T-helper 2 cell treated with Interferon-gamma antibody and Interleukin-4, amounts not matched to agents 100 ng/mL and 5 ng/mL, for 36 hours (primary cell): Measurements from ENCODE around the gene PSMD10. TPM values are rescaled to one million over a fixed set of nuclear protein-coding genes. Genes with fewer than 3 reads are reported as not detected.

ENCODE experiments used
- intact Hi-C: fragments of 100-400 bp; cut with micrococcal nuclease; formaldehyde crosslinking; loops from one replicate; pipeline ENCODE4 v1.15.1; 2023
- total RNA-seq: library from RNA; stranded (reverse); gene quantifications from 2 replicates; pipeline ENCODE4 v1.2.3, GENCODE V29; 2022

Gene PSMD10
- total RNA-seq, 1 donor from 2014 or later, result 31.9 TPM

DNA sequence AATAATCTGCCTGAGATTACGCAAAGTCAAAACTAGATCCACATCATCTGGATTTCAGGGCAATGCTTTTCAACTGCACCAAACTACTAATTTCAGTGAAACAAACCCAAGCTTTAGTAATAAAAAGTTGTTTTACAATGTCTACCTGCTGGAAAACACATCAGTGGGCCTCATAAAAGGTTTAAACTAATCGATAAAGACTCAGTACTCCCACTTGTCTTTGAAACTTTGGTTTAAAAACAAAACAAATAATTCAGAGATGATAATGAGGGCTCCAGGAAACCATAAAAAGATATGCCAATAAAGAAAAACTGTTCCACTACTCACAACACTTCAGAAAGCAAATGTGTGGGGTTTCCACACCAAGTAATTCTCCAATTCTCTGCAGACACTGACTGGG is 10.2 kb downstream of the PSMD10 start:
- intact Hi-C loops, result no loop called here

DNA sequence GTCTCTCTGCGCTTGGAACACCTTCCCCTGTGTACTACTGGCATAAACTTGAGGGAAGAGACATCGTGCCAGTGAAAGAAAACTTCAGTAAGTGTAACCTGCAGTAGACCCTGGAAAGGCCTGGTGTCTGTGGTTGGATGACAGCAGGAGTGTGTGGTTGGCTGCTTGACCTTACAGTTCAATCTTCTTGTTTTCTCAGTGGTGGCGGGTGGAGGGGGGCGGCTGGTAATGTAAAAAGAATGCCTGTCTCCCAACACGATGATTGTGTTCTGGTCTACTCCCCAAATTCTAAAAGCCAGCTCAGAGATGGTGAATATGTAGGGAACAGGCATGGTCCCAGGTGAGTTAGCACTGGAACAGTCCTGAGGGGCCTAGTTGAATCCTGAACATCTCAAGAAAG is 18.6 kb downstream of the PSMD10 start:
- intact Hi-C loops, result loop anchor here (1.0 to 10.0 kb wide), 4 partner anchors 52 to 415 kb away; partner anchors contain the start of gene NCBP2L

DNA sequence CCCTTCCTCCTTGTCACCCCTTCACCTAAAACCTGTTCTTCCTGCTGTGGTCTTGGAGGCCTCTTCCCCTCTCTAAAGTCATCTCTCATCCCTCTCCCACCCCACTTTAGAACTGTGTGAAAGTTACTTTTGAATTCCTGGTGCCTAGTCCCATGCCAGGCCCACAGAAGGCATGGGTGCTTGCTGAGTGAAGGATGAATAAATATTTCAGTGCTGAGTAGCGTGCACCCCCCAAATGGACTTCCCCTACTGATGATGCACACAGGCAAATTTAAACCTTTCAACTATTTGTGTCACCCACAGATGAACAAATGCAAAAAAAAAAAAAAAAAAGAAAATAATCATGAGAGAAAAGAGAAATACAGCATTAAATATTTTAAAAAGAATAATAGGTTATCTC is 19.8 kb downstream of the PSMD10 start:
- intact Hi-C loops, result loop anchor here (5.0 to 10.0 kb wide), 2 partner anchors 177 to 414 kb away; no protein-coding TSS in a partner anchor

DNA sequence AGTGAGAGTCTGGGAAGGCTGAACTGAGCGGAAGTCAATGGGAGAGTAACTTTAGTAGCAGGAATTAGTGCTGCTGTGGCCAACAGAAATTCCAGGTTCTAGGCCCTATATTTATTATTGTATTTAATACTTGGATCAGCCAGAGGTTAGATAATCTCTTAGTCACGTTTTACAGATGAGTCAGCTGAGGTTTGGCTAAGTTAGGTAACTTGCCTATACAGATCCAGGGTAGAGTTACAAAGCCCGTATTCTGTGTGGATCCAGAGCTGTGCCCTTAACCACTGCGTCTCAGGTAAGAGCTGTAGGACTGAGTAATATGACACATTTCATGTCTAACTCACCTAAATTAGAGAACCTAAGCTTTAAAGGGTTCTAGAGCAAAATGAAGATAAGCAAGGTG is 20.5 kb downstream of the PSMD10 start:
- intact Hi-C loops, result loop anchor here (5.0 to 10.0 kb wide), 2 partner anchors 176 to 414 kb away; no protein-coding TSS in a partner anchor

DNA sequence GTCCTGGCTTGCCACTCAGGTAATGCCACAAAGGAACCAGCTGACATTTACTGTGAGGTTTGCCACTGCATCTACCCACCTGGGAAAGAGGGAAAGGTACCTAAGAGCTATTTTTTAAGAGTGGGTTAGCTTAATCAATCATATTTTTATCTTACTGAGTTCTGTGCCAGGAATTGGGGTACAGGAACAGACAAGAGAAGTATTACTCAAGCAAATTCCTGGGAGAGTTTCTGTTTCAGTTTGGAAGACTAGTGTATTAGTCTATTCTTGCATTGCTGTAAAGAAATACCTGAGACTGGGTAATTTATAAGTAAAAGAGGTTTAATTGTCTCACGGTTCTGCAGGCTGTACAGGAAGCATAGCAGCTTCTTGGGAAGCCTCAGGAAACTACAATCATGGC is 23.2 kb downstream of the PSMD10 start:
- intact Hi-C loops, result no loop called here

DNA sequence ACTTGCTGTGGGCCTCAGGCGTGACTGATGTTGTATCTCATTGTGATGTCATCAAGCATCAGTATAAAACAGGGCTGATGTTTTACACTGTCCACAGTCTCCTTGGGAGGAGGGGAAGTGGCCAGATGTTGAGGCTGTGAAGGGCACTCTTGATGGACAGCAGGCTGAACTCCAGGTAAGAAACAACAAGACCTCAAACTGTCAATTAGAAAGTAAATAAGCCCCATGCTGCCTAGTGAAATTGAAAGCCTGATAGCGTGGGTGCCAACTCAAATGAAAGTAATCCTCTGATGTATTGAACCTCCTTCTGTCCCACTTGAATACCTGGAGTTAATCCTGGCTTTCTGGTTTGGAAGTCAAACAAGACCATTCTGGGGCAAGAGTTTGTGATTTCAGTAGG is 26.7 kb downstream of the PSMD10 start:
- intact Hi-C loops, result no loop called here

DNA sequence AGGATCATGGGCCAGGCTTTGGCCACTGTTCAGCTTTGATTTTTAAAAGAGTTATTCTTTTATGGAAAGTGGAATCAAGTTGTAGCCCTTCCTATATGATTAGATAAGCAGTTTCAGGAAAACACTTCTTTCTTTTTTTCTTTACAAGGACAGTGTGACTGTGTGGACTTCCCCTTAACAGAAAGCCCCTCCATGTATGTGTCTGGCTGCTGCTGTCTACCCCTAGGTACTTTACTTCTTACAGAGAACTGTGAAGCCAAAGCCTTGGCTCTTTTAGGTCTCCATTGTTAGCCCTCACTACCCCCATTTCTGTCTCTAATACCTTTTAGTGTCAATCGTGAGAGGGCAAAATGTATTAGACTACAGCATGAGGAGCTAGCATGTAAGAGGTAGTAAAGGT is 27.3 kb downstream of the PSMD10 start:
- intact Hi-C loops, result no loop called here

DNA sequence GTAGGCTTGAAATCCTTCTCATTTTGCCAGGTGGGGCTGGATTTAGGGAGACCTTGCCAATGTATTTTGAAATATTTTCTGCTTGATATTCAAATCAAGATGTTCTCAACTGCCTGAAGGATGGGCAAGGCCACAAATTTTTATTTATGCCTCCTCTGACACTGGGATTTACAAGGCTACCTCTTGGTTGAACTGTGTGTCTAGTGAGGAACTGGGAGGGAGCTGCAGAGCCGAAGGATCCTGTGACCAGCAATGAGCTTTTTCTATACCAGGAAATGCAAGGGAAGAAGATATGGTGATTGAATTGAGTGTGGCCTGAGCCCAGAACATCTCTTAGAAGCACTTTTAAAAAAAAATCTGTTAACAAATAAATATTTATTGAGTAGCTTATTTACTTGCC is 31.5 kb downstream of the PSMD10 start:
- intact Hi-C loops, result no loop called here

DNA sequence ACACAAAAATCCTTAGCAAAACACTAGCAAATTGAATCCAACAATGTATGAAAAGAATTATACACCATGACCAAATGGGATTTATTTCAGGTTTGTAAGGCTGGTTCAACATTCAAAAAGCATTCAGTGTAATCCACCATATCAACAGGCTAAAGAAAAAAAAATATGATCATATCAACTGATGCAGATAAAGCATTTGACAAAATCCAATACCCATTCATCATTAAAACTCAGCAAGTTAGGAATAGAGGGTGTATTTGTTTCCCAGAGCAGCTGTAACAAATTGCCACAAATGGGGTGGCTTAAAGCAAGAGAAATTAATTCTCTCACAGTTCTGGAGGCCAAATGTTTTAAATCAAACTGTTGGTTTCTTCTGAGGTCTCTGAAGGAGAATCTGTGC is 35.8 kb downstream of the PSMD10 start:
- intact Hi-C loops, result no loop called here

DNA sequence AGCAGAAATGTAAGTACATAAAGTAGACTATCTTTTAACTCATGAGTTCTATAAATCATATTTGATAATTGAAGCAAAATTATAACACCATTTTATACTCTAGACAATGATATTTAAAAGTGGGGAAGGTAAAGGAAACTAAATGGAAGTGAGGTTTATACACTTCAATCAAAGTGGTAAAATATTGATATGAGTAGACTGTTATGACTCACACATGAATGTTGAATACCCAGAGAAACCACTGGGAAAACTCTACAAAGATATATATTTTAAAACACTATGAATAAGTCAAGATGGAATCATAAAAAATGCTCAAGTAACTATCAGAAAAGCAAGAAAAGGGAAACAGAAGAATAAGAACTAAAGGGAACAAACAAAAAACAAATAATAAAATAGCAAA is 38.1 kb downstream of the PSMD10 start:
- intact Hi-C loops, result no loop called here

DNA sequence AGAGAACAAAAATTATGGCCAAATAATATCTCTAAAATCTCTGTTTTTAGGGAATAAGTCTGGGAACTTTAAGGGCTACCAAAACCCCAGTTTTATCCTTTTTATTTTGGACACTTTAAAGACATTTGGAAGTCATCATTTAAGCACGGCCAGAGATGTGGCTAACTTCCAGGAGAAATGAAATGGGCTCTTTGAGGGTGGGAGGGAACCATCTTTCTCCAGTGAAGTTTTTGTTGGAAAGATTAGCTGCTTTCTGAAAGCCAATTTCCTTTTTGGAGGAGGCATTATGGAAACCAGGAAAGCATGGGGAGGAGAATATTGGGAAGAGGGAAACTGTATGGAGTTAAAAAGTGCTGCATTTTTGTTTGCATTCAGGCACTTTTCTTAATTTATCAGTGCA is 41.7 kb downstream of the PSMD10 start:
- intact Hi-C loops, result no loop called here

DNA sequence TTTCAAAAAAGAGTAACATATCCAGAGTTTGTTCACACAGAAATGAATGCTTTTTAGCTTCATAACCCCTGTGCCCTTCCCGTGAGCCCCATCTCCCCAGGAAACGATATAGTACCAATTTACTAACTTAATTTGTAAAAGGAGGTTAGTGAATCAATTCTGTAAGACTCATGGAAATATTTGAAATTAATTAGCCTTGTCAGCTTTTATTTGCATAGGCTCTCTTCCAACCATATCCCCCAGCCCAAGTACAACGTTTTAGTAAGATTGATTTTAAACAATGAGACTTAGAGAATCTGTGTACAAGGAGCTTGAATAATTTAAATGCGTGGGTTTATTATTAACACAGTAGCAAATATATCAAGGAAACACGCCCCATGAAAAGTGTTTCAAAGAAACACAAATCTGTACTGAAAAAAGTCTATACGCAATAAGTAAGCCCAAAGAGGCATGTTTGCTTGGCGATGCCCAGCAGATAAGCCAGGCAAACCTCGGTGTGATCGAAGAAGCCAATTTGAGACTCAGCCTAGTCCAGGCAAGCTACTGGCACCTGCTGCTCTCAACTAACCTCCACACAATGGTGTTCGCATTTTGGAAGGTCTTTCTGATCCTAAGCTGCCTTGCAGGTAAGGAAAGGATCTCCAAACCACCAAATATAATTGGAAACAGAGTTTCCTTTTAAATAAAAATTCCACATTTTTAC is 46.6 kb downstream of the PSMD10 start, which contains the start of gene VSIG1:
Gene VSIG1 (plus strand): TSS at position 512 of the 703 bp plus-strand sequence. CDS start 66 bp downstream, at position 578.
- intact Hi-C loops, result no loop called here

DNA sequence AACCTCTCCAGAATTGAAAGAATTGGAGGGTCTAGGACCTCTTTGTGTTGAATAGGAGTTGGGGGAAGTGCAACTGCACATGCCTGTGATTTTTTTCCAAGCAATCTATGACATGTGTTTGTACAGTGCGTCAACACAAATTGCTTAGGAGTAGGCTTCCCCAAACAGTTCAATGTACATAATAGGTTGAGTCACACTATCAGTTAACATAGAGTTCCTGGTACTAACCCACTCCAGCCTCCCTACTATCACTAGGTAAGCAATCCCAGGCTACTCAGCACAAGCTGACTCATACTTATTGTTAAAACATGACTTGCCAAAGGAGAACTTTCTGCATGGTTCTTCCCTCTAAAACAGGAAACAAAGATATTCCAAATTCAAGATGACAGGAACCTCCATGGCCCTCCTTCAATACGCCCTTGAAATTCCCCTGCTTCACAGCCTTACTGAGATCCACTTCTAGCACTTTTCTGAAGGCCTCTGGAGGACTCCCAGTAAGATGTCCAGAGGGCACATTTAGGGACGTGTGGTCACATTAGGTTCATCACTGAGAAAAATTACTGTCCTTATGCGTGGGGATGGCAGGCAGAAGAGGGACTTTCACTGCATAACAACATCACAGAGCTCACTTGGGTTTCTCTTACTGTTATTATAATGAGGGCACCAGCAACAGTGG is 54.9 kb downstream of the PSMD10 start:
- intact Hi-C loops, result no loop called here

DNA sequence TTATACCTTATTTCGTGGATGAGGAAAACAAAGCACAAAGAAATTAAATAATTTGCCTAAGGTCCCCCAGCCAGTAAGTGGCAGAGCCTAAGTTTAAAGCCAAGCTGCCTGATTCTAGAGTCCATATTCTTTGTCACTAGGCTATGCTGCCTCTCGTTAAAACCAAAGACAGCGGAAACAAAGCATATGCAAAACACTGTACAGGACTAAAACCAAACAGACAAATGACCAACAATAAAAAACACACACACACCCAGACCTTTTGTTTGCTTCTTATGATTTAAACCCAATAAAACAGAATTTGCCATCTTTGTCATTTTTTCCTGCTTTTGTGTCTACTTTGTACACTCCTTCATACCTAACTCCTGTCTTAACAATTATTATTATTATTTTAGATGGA is 56.6 kb downstream of the PSMD10 start:
- intact Hi-C loops, result no loop called here

Other genes starting within 250 kb of the PSMD10 start
- not detected in 2 replicates for gene TEX13B, start 109.2 kb downstream of the PSMD10 start, total RNA-seq
- gene VSIG1, start 46.5 kb downstream of the PSMD10 start, total RNA-seq, result 6.7 and 9.0 TPM in 2 replicates
- 10.0 and 11.1 TPM in 2 replicates for gene ATG4A, start 236 bp upstream of the PSMD10 start, total RNA-seq